DND-41 (cell line): Measurements from ENCODE around the gene TIGD3.

Experiments
- CTCF ChIP-seq: IDR thresholded peaks from 2 replicates; pipeline ENCODE4 v1.5.1; 2012; ENCODE audit warnings: borderline replicate concordance, low read length, moderate library complexity, mild to moderate bottlenecking; ENCODE audit not compliant: poor library complexity, severe bottlenecking; ENCODE audit errors: extremely low read depth
- EZH2 ChIP-seq: IDR thresholded peaks from 3 replicates; pipeline ENCODE4 v1.6.1; 2012; ENCODE audit warnings: borderline replicate concordance, low read depth, mild to moderate bottlenecking, moderate library complexity, low read length, inconsistent platforms; ENCODE audit not compliant: severe bottlenecking

DNA sequence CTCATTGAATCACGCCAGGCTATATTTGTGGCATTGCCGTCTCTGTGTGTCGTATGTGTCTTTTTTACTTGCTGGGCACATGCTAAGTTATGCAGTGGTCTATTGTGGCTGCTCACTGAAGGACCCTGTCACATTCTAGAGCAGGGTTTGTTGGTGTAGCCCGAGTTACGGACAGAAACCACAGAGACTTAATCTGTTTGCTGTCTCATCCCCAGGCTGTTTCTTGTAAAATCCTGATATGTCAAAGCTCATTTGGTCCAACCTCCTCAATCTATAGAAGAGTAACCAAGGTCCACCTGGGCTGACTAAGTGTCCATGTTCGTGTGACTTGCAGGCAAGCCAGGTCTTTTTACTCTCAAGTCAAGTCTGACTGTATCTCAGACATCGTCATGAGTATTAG is 15.9 kb upstream of the TIGD3 start:
- TF ChIP-seq CTCF (no peak), EZH2 (no peak)
